Activated CD4-positive, alpha-beta T cell treated with anti-CD3 and anti-CD28 coated beads for 48 hours (primary cell): ENCODE results near the gene AGO1.
"Not testable (repeated sequence)": the region's sequence is repeated elsewhere in the genome, so short reads cannot be mapped to it uniquely, and the experiment has no call there.

Experiments used
- DNase-seq: peaks from one replicate; pipeline ENCODE4 v3.0.0-alpha.2; 2020

AGO1 gene

GRCh38 chr1:35882945-35883634, at the start of gene AGO1:
AGO1 (plus strand) TSS chr1:35883209; CDS start chr1:35883422, 213 bp downstream.
- DNase-seq: peak; percentile 98

- DNase-seq: no peak
Observed at GRCh38 chr1:35833395-35833794, 49.6 kb upstream of the AGO1 start.

- DNase-seq: no peak
Observed at GRCh38 chr1:35834218-35834617, 48.8 kb upstream of the AGO1 start.

- DNase-seq: no peak
Observed at GRCh38 chr1:35835398-35835797, 47.6 kb upstream of the AGO1 start.

- DNase-seq: no peak
Observed at GRCh38 chr1:35836734-35837133, 46.3 kb upstream of the AGO1 start.

GRCh38 chr1:35838693-35839245, 44.2 kb upstream of the AGO1 start:
- no peak for DNase-seq

GRCh38 chr1:35844826-35845225, 38.2 kb upstream of the AGO1 start:
- DNase-seq: no peak

- no peak for DNase-seq
Observed at GRCh38 chr1:35845766-35846165, 37.2 kb upstream of the AGO1 start.

- no peak for DNase-seq
Observed at GRCh38 chr1:35847935-35848565, 35.0 kb upstream of the AGO1 start.

- no peak for DNase-seq
Observed at GRCh38 chr1:35850051-35850450, 33.0 kb upstream of the AGO1 start.

GRCh38 chr1:35850716-35851115, 32.3 kb upstream of the AGO1 start:
- no peak for DNase-seq

- DNase-seq: no peak
Observed at GRCh38 chr1:35851132-35851869, 31.7 kb upstream of the AGO1 start.

- no peak for DNase-seq
Observed at GRCh38 chr1:35852241-35852640, 30.8 kb upstream of the AGO1 start.

GRCh38 chr1:35854989-35855700, 27.9 kb upstream of the AGO1 start:
- no peak for DNase-seq

- no peak for DNase-seq
Observed at GRCh38 chr1:35856964-35857363, 26.0 kb upstream of the AGO1 start.

GRCh38 chr1:35857830-35858229, 25.2 kb upstream of the AGO1 start:
- no peak for DNase-seq

- no peak for DNase-seq
Observed at GRCh38 chr1:35860696-35861095, 22.3 kb upstream of the AGO1 start.

GRCh38 chr1:35863136-35863535, 19.9 kb upstream of the AGO1 start:
- no peak for DNase-seq

- no peak for DNase-seq
Observed at GRCh38 chr1:35863881-35864625, 19.0 kb upstream of the AGO1 start.

- no peak for DNase-seq
Observed at GRCh38 chr1:35864813-35865212, 18.2 kb upstream of the AGO1 start.

- no peak for DNase-seq
Observed at GRCh38 chr1:35866991-35867390, 16.0 kb upstream of the AGO1 start.

- not testable (repeated sequence) for DNase-seq
Observed at GRCh38 chr1:35869245-35869950, 13.6 kb upstream of the AGO1 start.
